GM12878 (cell line): ENCODE results near the gene LYSMD2. TPM values are rescaled to one million over a fixed set of nuclear protein-coding genes. Genes with fewer than 3 reads are reported as not detected.

Experiments used
- BACH1 ChIP-seq: fragments of 450-650 bp; IDR thresholded peaks from 2 replicates; pipeline ENCODE4 v1.6.1; 2017; ENCODE audit warnings: mild to moderate bottlenecking, borderline replicate concordance
- BCL3 ChIP-seq: IDR thresholded peaks from 2 replicates; pipeline ENCODE4 v1.6.1; 2011; ENCODE audit warnings: borderline replicate concordance, low read depth, mild to moderate bottlenecking, moderate library complexity, low read length; ENCODE audit not compliant: insufficient read depth, poor library complexity, severe bottlenecking
- CBFB ChIP-seq: IDR thresholded peaks from 2 replicates; pipeline ENCODE4 v1.6.1; 2016; ENCODE audit warnings: antibody characterized with exemption, low read depth
- CTCF ChIP-seq, 3 experiments: IDR thresholded peaks in 2 of 3; conservative IDR thresholded peaks in 1 of 3; 2 replicates each; pipeline ENCODE4 v1.5.1; 2011; ENCODE audit warnings: low read depth in 3 of 3, low read length in 3 of 3, mild to moderate bottlenecking in 3 of 3, control low read depth in 2 of 3, moderate library complexity in 2 of 3, inconsistent platforms in 1 of 3, mixed read lengths in 1 of 3; ENCODE audit not compliant: control insufficient read depth in 2 of 3, insufficient read depth in 1 of 3; ENCODE audit errors: extremely low read depth in 1 of 3
- FOXM1 ChIP-seq: IDR thresholded peaks from 2 replicates; pipeline ENCODE4 v1.6.1; 2012; ENCODE audit warnings: low read depth, mild to moderate bottlenecking, inconsistent platforms, low read length, moderate library complexity
- HSF1 ChIP-seq: fragments of 150-350 bp; IDR thresholded peaks from 2 replicates; pipeline ENCODE4 v1.6.1; 2014; ENCODE audit warnings: mild to moderate bottlenecking, low read depth, low read length
- IKZF2 ChIP-seq, 2 experiments: fragments of 450-650 bp; IDR thresholded peaks; 2 replicates each; pipeline ENCODE4 v1.6.1; 2017; ENCODE audit warnings: mild to moderate bottlenecking in 2 of 2, moderate library complexity in 2 of 2
- PML ChIP-seq: IDR thresholded peaks from 2 replicates; pipeline ENCODE4 v1.6.1; 2012; ENCODE audit warnings: low read length, inconsistent platforms
- RELA ChIP-seq: fragments of 450-650 bp; IDR thresholded peaks from 2 replicates; pipeline ENCODE4 v1.8.0; 2014; ENCODE audit warnings: borderline replicate concordance; ENCODE audit not compliant: partially characterized antibody
- SUPT20H ChIP-seq: IDR thresholded peaks from 2 replicates; pipeline ENCODE4 v1.6.1; 2011; ENCODE audit warnings: low read depth, mild to moderate bottlenecking, low read length, moderate library complexity, borderline replicate concordance; ENCODE audit not compliant: control insufficient read depth
- SUZ12 ChIP-seq: fragments of 200-600 bp; sonication (generic); IDR thresholded peaks from one replicate; pipeline ENCODE4 v1.6.1; 2018; ENCODE audit warnings: antibody characterized with exemption, mild to moderate bottlenecking; ENCODE audit not compliant: unreplicated experiment
- TCF3 ChIP-seq: IDR thresholded peaks from 2 replicates; pipeline ENCODE4 v1.6.1; 2012; ENCODE audit warnings: low read depth, mild to moderate bottlenecking, low read length, borderline replicate concordance; ENCODE audit not compliant: insufficient read depth
- polyA plus RNA-seq, 11 experiments: library from polyadenylated mRNA; depleted of rRNA in 4 of 11; unstranded in 6 of 11; stranded (reverse) in 5 of 11; fragments of >200 nt; fragmentation: Nextera tagmentation in 4 of 11; fragmentation: Illumina TruSeq in 1 of 11; extraction: Ambion mirVana in 4 of 11; extraction: Trizol in 1 of 11; gene quantifications; 1 replicate in 1 of 11; 2 replicates in 10 of 11; pipeline versions ENCODE4 v1.2.1 to v1.2.3, GENCODE V29; 2011 to 2016; ENCODE audit warnings: inconsistent platforms in 2 of 11, missing spikeins in 2 of 11, low read depth in 1 of 11
- total RNA-seq, 4 experiments: library from RNA; depleted of rRNA in 3 of 4; stranded (reverse); fragments of >200 nt in 3 of 4; fragmentation: Illumina TruSeq in 1 of 4; extraction: Trizol in 1 of 4; gene quantifications; 2 replicates each; pipeline versions ENCODE4 v1.2.1 to v1.2.3, GENCODE V29; 2013 to 2021
- TF ChIP-seq, protein P1 (sequence below): fragments of 450-650 bp; conservative IDR thresholded peaks from 2 replicates; pipeline ENCODE4 v1.6.1; 2017; ENCODE audit warnings: mild to moderate bottlenecking, moderate library complexity

The LYSMD2 gene
- total and polyA plus RNA-seq, 10 of the 15 experiments (the other 5 are each of a cell fraction or from before 2014, with no cell fraction given): 30.5 to 61.3 (median 45.4) TPM

GRCh38 chr15:51714911-51715310, 22.5 kb downstream of the LYSMD2 start (continued):
- TF ChIP-seq PML: no peak
- TF ChIP-seq SUZ12: no peak
- TF ChIP-seq, protein P1, sequence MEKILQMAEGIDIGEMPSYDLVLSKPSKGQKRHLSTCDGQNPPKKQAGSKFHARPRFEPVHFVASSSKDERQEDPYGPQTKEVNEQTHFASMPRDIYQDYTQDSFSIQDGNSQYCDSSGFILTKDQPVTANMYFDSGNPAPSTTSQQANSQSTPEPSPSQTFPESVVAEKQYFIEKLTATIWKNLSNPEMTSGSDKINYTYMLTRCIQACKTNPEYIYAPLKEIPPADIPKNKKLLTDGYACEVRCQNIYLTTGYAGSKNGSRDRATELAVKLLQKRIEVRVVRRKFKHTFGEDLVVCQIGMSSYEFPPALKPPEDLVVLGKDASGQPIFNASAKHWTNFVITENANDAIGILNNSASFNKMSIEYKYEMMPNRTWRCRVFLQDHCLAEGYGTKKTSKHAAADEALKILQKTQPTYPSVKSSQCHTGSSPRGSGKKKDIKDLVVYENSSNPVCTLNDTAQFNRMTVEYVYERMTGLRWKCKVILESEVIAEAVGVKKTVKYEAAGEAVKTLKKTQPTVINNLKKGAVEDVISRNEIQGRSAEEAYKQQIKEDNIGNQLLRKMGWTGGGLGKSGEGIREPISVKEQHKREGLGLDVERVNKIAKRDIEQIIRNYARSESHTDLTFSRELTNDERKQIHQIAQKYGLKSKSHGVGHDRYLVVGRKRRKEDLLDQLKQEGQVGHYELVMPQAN: no peak
- no peak for TF ChIP-seq CBFB
- no peak for TF ChIP-seq BCL3
- no peak for TF ChIP-seq TCF3
- TF ChIP-seq RELA: no peak
- TF ChIP-seq HSF1: no peak
- TF ChIP-seq FOXM1: no peak
- no peak for TF ChIP-seq CTCF (IDR thresholded peaks at IDR 0.05 in 2 of 3, conservative IDR thresholded peaks at IDR 0.05 in 1 of 3; ENCODE audit: control insufficient read depth in 2 of 3, extremely low read depth in 1 of 3, insufficient read depth in 1 of 3, low read depth in 3 of 3, low read length in 3 of 3)
- TF ChIP-seq SUPT20H: no peak
- no peak for TF ChIP-seq BACH1
- no peak for TF ChIP-seq IKZF2 (IDR thresholded peaks at IDR 0.05)
